HCT116 (cell line): ENCODE measurements around the gene HCRTR1. TPM values are rescaled to one million over a fixed set of nuclear protein-coding genes. Genes with fewer than 3 reads are reported as not detected.

Experiments
- ATAC-seq: fragments of 200-7000 bp; cut with Tn5 transposase; 2 replicates; pipeline ENCODE4 v1.9.1; 2020; ENCODE audit warnings: mild to moderate bottlenecking, moderate library complexity
- BruUV-seq: library from RNA; stranded (reverse); fragments of 400-500 nt; replicated peaks from 2 replicates; lab custom pipeline; 2021; lab: Mats Ljungman, UMichigan
- CTCF ChIA-PET: fragments of 300-600 bp; sonication (Branson Sonifier 250); formaldehyde crosslinking; loops from one replicate; lab custom pipeline; 2021; ENCODE audit warnings: antibody characterized with exemption; lab: Charles Lee
- POLR2A ChIA-PET: fragments of 300-600, 350-600 bp; sonication (Branson Sonifier 250); formaldehyde crosslinking; loops from one replicate; lab custom pipeline; 2021; ENCODE audit warnings: antibody characterized with exemption; lab: Charles Lee
- RAD21 ChIA-PET, 2 experiments: fragments of 300-600 bp; sonication (Branson Sonifier 250); formaldehyde crosslinking; loops; one replicate each; lab custom pipeline; 2023; ENCODE audit warnings: low total read pairs in 2 of 2; ENCODE audit not compliant: uncharacterized antibody in 2 of 2, unreplicated experiment in 2 of 2, low non-redundant PET in 1 of 2; lab: Charles Lee
- DNase-seq: peaks from one replicate; pipeline ENCODE4 v3.0.0-alpha.2; 2010; ENCODE audit warnings: low read depth, low spot score
- H2AFZ ChIP-seq: fragments of 200-600 bp; shearing (Covaris generic), sonication (generic); 2 replicates; pipeline ENCODE4 v1.6.1; 2017; ENCODE audit warnings: low read depth, mixed run types, mixed read lengths, antibody characterized with exemption, low read length; ENCODE audit not compliant: poor library complexity, severe bottlenecking
- H3K27ac ChIP-seq: 2 replicates; pipeline ENCODE4 v1.5.1; 2012; ENCODE audit warnings: low read depth, low read length
- H3K27me3 ChIP-seq: fragments of 200-600 bp; sonication (generic); 2 replicates; pipeline ENCODE4 v1.6.1; 2016; ENCODE audit warnings: mixed run types, low read length, mixed read lengths; ENCODE audit not compliant: insufficient read depth
- H3K36me3 ChIP-seq, 2 experiments: fragments of 200-500 bp in 1 of 2; fragments of 200-600 bp in 1 of 2; sonication (Bioruptor generic) in 1 of 2; sonication (generic) in 1 of 2; 2 replicates each; pipeline versions ENCODE4 v1.5.1 to v1.6.1; 2014 to 2016; ENCODE audit warnings: low read length in 2 of 2, inconsistent platforms in 1 of 2, mixed read lengths in 1 of 2, mixed run types in 1 of 2; ENCODE audit not compliant: insufficient read depth in 2 of 2, control insufficient read depth in 1 of 2
- H3K4me1 ChIP-seq, 2 experiments: fragments of 200-600 bp in 1 of 2; sonication (generic) in 1 of 2; 2 replicates each; pipeline versions ENCODE4 v1.5.1 to v1.6.1; 2012 to 2017; ENCODE audit warnings: low read length in 2 of 2, inconsistent platforms in 1 of 2, mild to moderate bottlenecking in 1 of 2, mixed read lengths in 1 of 2, mixed run types in 1 of 2, moderate library complexity in 1 of 2; ENCODE audit not compliant: insufficient read depth in 2 of 2, control insufficient read depth in 1 of 2
- H3K4me2 ChIP-seq: fragments of 200-600 bp; sonication (generic); 2 replicates; pipeline ENCODE4 v1.6.1; 2017; ENCODE audit warnings: mixed run types, low read length, mixed read lengths
- H3K4me3 ChIP-seq, 2 experiments: fragments of 200-600 bp in 1 of 2; sonication (generic) in 1 of 2; replicated peaks in 1 of 2; 2 replicates each; pipeline ENCODE4 v1.5.1; 2011 to 2016; ENCODE audit warnings: low read length in 2 of 2, control low read depth in 1 of 2, low read depth in 1 of 2, mild to moderate bottlenecking in 1 of 2, mixed read lengths in 1 of 2, mixed run types in 1 of 2
- H3K79me2 ChIP-seq: fragments of 200-600 bp; sonication (generic); 2 replicates; pipeline ENCODE4 v1.6.1; 2017; ENCODE audit warnings: mild to moderate bottlenecking, mixed run types, low read length, moderate library complexity, mixed read lengths; ENCODE audit not compliant: insufficient read depth
- H3K9ac ChIP-seq: fragments of 200-600 bp; sonication (generic); 2 replicates; pipeline ENCODE4 v1.6.1; 2016; ENCODE audit warnings: low read length, mixed read lengths
- H3K9me2 ChIP-seq: fragments of 200-600 bp; sonication (generic), shearing (Covaris generic); 2 replicates; pipeline ENCODE4 v1.6.1; 2017; ENCODE audit warnings: mixed run types, mild to moderate bottlenecking, moderate library complexity; ENCODE audit not compliant: insufficient read depth
- H3K9me3 ChIP-seq, 2 experiments: fragments of 200-500 bp in 1 of 2; fragments of 200-600 bp in 1 of 2; sonication (Bioruptor generic) in 1 of 2; sonication (generic) in 1 of 2; 2 replicates each; pipeline ENCODE4 v1.6.1; 2014 to 2017; ENCODE audit warnings: low read length in 2 of 2, mixed read lengths in 2 of 2, inconsistent platforms in 1 of 2, low read depth in 1 of 2, mild to moderate bottlenecking in 1 of 2, mixed run types in 1 of 2, moderate library complexity in 1 of 2; ENCODE audit not compliant: control insufficient read depth in 1 of 2, insufficient read depth in 1 of 2
- H4K20me1 ChIP-seq: fragments of 200-600 bp; sonication (generic), shearing (Covaris generic); 2 replicates; pipeline ENCODE4 v1.6.1; 2017; ENCODE audit warnings: mixed run types, mild to moderate bottlenecking, moderate library complexity; ENCODE audit not compliant: insufficient read depth
- EGR1 ChIP-seq: IDR thresholded peaks from 2 replicates; pipeline ENCODE4 v1.6.1; 2012; ENCODE audit warnings: low read depth
- ELF1 ChIP-seq: IDR thresholded peaks from 2 replicates; pipeline ENCODE4 v1.6.1; 2012; ENCODE audit warnings: low read depth, borderline replicate concordance
- FOSL1 ChIP-seq: IDR thresholded peaks from 2 replicates; pipeline ENCODE4 v1.6.1; 2012; ENCODE audit warnings: low read depth
- TCF7L2 ChIP-seq: IDR thresholded peaks from 2 replicates; pipeline ENCODE4 v1.7.0; 2011; ENCODE audit warnings: borderline replicate concordance, inconsistent platforms; ENCODE audit not compliant: insufficient read depth, insufficient read length; ENCODE audit errors: extremely low read depth
- YY1 ChIP-seq: IDR thresholded peaks from 2 replicates; pipeline ENCODE4 v1.6.1; 2011; ENCODE audit warnings: low read length, low read depth, moderate library complexity, mild to moderate bottlenecking; ENCODE audit not compliant: insufficient replicate concordance; ENCODE audit errors: extremely low read depth
- intact Hi-C: fragments of 100-400 bp; cut with micrococcal nuclease; formaldehyde crosslinking; loops from 2 replicates; pipeline ENCODE4 v1.10.0; 2022
- total RNA-seq: library from RNA; stranded (reverse); gene quantifications from one replicate; pipeline ENCODE4 v1.2.1, GENCODE V29; 2021; ENCODE audit not compliant: unreplicated experiment

Gene HCRTR1
- total RNA-seq, 1 experiment from 2014 or later = not detected

- DNase-seq (no peak), ATAC-seq (no peak)
- Histone ChIP-seq H3K27ac (no peak overlapping the region), H3K27me3 (no peaks in the 10 kb centered on the region), H3K9me3 (no peaks in the 10 kb centered on the region), H2AFZ (no peak overlapping the region), H3K36me3 (no peaks in the 10 kb centered on the region), H3K79me2 (no peaks in the 10 kb centered on the region), H3K4me3 (no peak overlapping the region), H3K4me1 (peaks cover 37 to 76% of the 10 kb centered on the region in 2 experiments), H4K20me1 (no peaks in the 10 kb centered on the region), H3K4me2 (no peak overlapping the region), H3K9ac (no peak overlapping the region), H3K9me2 (no peaks in the 10 kb centered on the region)
- intact Hi-C loops = no loop called here
- TF ChIP-seq ELF1 (no peak), YY1 (no peak), FOSL1 (no peak)
- RAD21 ChIA-PET = no interaction called here
- no TSS peak for BruUV-seq
- CTCF ChIA-PET = interaction anchor here (1.4 kb wide), 1 partner anchor 18 kb away, joined by 6 read pairs; no protein-coding TSS in a partner anchor
- POLR2A ChIA-PET = no interaction called here
Measured at GRCh38 chr1:31570228-31570627, 47.3 kb upstream of the HCRTR1 start.

GRCh38 chr1:31570906-31571305, 46.6 kb upstream of the HCRTR1 start:
- no peak for TF ChIP-seq EGR1
- no peak for TF ChIP-seq TCF7L2
- DNase-seq = no peak
- CTCF ChIA-PET = interaction anchor here (1.4 kb wide), 1 partner anchor 17 kb away, joined by 6 read pairs; no protein-coding TSS in a partner anchor
- ATAC-seq = no peak
- no peak overlapping the region for H3K4me2 ChIP-seq
- no peak overlapping the region for H3K27ac ChIP-seq
- no peaks in the 10 kb centered on the region for H3K36me3 ChIP-seq
- intact Hi-C loops = no loop called here
- H3K27me3 ChIP-seq = no peaks in the 10 kb centered on the region
- POLR2A ChIA-PET = no interaction called here
- H3K9me3 ChIP-seq = no peaks in the 10 kb centered on the region
- no peak overlapping the region for H3K4me3 ChIP-seq
- no peaks in the 10 kb centered on the region for H4K20me1 ChIP-seq
- RAD21 ChIA-PET = no interaction called here
- BruUV-seq = no TSS peak
- H3K9ac ChIP-seq = no peak overlapping the region
- H2AFZ ChIP-seq = no peak overlapping the region
- H3K9me2 ChIP-seq = no peaks in the 10 kb centered on the region
- H3K79me2 ChIP-seq = no peaks in the 10 kb centered on the region
- H3K4me1 ChIP-seq = peaks cover 44 to 83% of the 10 kb centered on the region in 2 experiments
